Vagina (tissue), 2 donors: ENCODE measurements around the gene LAMB1.

Experiments
- POLR2A ChIP-seq, 2 donors: fragments of 450-650 bp; IDR thresholded peaks; one replicate each; pipeline ENCODE4 v1.6.1; 2017; ENCODE audit warnings: antibody characterized with exemption in 2 of 2, mild to moderate bottlenecking in 2 of 2, moderate library complexity in 2 of 2
- POLR2AphosphoS5 ChIP-seq, 2 donors: sonication (generic); formaldehyde crosslinking; IDR thresholded peaks; one replicate each; pipeline ENCODE4 v1.9.0; 2017; ENCODE audit warnings: antibody characterized with exemption in 2 of 2, mild to moderate bottlenecking in 2 of 2, low read depth in 1 of 2; ENCODE audit not compliant: insufficient read depth in 1 of 2
- TF ChIP-seq, protein P1 (sequence below), 3 experiments: fragments of 450-650 bp in 2 of 3; fragments of 200-600 bp in 1 of 3; sonication (generic) in 1 of 3; IDR thresholded peaks; one replicate each; pipeline ENCODE4 v1.5.1; 2017 to 2019; ENCODE audit warnings: antibody characterized with exemption in 3 of 3, mild to moderate bottlenecking in 2 of 3, moderate library complexity in 2 of 3

DNA sequence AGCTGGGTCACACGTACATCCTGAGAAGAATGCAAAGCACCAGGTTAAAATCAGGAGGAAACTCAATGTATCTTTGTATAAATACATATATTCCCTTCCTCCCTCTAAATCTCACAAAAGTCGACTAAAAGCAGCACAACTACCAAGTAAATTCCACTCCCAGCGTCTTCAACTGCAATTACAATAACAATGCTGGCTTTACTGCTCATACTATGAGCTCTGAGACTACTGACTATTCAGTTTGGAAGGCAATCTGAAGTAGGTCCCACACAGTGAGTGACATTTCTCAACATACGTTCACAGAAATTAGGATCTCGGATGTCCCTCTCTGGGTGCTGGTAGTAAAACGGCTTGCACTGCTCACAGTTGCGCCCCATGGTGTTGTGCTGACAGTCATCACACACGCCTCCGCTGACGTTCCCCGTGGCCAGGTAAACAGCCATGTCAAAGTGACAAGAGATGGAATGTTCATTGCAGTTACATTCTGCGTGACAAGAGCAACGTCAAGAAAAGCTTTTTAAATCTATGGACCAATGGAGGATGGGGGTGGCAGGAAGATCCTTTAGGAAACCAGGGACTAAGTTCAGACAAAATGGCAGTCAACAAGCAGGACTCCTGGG lies 27.5 kb downstream of the LAMB1 start:
- TF ChIP-seq, protein P1, sequence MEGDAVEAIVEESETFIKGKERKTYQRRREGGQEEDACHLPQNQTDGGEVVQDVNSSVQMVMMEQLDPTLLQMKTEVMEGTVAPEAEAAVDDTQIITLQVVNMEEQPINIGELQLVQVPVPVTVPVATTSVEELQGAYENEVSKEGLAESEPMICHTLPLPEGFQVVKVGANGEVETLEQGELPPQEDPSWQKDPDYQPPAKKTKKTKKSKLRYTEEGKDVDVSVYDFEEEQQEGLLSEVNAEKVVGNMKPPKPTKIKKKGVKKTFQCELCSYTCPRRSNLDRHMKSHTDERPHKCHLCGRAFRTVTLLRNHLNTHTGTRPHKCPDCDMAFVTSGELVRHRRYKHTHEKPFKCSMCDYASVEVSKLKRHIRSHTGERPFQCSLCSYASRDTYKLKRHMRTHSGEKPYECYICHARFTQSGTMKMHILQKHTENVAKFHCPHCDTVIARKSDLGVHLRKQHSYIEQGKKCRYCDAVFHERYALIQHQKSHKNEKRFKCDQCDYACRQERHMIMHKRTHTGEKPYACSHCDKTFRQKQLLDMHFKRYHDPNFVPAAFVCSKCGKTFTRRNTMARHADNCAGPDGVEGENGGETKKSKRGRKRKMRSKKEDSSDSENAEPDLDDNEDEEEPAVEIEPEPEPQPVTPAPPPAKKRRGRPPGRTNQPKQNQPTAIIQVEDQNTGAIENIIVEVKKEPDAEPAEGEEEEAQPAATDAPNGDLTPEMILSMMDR (IDR thresholded peaks at IDR 0.05), result no peak
- TF ChIP-seq POLR2A (IDR thresholded peaks at IDR 0.05) (no peak), POLR2AphosphoS5 (IDR thresholded peaks at IDR 0.05; ENCODE audit: insufficient read depth in 1 of 2, low read depth in 1 of 2) (no peak)
